ENCODE measurements around the gene PKD2L1. TPM values are rescaled to one million over a fixed set of nuclear protein-coding genes. Genes with fewer than 3 reads are reported as not detected.

The PKD2L1 gene
- total and polyA plus RNA-seq, 9 of the 15 experiments (the other 6 are each of a cell fraction or from before 2014, with no cell fraction given) = not detected

DNA sequence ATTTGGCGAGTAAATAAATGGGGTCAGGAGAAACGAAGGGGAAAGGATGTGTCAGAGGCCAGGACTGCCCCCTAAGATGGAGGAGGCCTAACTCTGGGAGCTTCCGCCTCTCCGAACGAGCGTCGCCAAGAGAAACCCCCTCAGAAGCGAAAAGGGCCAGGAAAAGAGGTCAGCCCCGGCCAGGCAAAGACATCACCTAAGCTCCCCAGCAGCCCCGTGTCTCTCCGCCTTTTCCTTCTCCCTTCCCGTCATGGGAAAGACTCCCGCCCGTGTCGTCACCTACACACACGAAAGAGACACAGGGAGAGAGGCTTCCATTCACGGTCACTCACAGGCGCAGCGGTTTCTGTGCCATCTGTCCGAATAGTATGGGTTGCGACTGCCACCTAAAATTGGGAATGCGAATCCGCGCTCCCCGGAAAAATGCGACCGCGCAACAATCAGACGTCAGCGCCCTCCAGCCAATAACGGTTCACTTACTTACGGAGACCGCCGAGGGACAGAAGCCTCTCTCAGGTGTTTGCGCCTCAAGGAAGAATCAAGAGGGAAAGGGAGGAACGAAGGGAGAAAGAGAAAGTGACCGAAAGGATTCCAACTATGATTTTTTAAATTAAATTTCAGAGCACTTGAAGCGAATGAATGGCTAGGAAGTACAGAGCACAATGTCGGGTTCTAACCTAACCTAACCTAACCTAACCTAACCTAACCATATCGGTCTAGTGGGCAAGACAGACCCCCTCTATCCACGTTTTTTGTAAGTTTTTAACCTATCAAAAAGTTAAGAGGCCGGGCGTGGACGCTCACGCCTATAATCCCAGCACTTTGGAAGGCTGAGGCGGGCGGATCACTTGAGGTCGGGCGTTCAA, 62.6 kb downstream of the PKD2L1 start, which contains the start of gene CWF19L1 (continued):
- 0 out of 2 replicates have a peak, but pooled peaks have one; percentile 24 for TF ChIP-seq POLR2G (IDR thresholded peaks at IDR 0.05; ENCODE audit: low read depth, low read length)
- TF ChIP-seq, protein P1, sequence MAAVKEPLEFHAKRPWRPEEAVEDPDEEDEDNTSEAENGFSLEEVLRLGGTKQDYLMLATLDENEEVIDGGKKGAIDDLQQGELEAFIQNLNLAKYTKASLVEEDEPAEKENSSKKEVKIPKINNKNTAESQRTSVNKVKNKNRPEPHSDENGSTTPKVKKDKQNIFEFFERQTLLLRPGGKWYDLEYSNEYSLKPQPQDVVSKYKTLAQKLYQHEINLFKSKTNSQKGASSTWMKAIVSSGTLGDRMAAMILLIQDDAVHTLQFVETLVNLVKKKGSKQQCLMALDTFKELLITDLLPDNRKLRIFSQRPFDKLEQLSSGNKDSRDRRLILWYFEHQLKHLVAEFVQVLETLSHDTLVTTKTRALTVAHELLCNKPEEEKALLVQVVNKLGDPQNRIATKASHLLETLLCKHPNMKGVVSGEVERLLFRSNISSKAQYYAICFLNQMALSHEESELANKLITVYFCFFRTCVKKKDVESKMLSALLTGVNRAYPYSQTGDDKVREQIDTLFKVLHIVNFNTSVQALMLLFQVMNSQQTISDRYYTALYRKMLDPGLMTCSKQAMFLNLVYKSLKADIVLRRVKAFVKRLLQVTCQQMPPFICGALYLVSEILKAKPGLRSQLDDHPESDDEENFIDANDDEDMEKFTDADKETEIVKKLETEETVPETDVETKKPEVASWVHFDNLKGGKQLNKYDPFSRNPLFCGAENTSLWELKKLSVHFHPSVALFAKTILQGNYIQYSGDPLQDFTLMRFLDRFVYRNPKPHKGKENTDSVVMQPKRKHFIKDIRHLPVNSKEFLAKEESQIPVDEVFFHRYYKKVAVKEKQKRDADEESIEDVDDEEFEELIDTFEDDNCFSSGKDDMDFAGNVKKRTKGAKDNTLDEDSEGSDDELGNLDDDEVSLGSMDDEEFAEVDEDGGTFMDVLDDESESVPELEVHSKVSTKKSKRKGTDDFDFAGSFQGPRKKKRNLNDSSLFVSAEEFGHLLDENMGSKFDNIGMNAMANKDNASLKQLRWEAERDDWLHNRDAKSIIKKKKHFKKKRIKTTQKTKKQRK (IDR thresholded peaks at IDR 0.05; ENCODE audit: borderline replicate concordance, low read depth, low read length) = no peak
- no peak for TF ChIP-seq FUS (optimal IDR thresholded peaks at IDR 0.05; ENCODE audit: low read depth, low read length)
- TF ChIP-seq SIX5 (IDR thresholded peaks at IDR 0.05; ENCODE audit: borderline replicate concordance in 1 of 2, insufficient read depth in 1 of 2, low read depth in 1 of 2, low read length in 2 of 2) = peak in 1 of 2 experiments; percentile 40; a peak in 1 of 4 replicates
- TF ChIP-seq, protein P2, sequence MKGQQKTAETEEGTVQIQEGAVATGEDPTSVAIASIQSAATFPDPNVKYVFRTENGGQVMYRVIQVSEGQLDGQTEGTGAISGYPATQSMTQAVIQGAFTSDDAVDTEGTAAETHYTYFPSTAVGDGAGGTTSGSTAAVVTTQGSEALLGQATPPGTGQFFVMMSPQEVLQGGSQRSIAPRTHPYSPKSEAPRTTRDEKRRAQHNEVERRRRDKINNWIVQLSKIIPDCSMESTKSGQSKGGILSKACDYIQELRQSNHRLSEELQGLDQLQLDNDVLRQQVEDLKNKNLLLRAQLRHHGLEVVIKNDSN (CRISPR knock-in tag; IDR thresholded peaks at IDR 0.05) = no peak
- peak; percentile 78 for TF ChIP-seq RBM39 (optimal IDR thresholded peaks at IDR 0.05; ENCODE audit: low read depth, low read length)
- TF ChIP-seq MYC (IDR thresholded peaks at IDR 0.05; ENCODE audit: low read depth, low read length) = peak; percentile 62
- TF ChIP-seq MYC (CRISPR knock-in tag; IDR thresholded peaks at IDR 0.05; ENCODE audit: borderline replicate concordance, low read depth) = no peak
- no peak for TF ChIP-seq ZNF23 (CRISPR knock-in tag; IDR thresholded peaks at IDR 0.05)
- peak; percentile 85 for TF ChIP-seq LCOR (CRISPR knock-in tag; IDR thresholded peaks at IDR 0.05)
- no peak for TF ChIP-seq SMARCB1 (IDR thresholded peaks at IDR 0.05; ENCODE audit: insufficient read length, low read depth)
- TF ChIP-seq NR2C2 (CRISPR knock-in tag; IDR thresholded peaks at IDR 0.05) = no peak
- 0 out of 2 replicates have a peak, but pooled peaks have one; percentile 26 for TF ChIP-seq NR2C2 (tag; IDR thresholded peaks at IDR 0.05)
- peak; percentile 79 for TF ChIP-seq HCFC1 (IDR thresholded peaks at IDR 0.05; ENCODE audit: low read depth, low read length)
- TF ChIP-seq, protein P3, sequence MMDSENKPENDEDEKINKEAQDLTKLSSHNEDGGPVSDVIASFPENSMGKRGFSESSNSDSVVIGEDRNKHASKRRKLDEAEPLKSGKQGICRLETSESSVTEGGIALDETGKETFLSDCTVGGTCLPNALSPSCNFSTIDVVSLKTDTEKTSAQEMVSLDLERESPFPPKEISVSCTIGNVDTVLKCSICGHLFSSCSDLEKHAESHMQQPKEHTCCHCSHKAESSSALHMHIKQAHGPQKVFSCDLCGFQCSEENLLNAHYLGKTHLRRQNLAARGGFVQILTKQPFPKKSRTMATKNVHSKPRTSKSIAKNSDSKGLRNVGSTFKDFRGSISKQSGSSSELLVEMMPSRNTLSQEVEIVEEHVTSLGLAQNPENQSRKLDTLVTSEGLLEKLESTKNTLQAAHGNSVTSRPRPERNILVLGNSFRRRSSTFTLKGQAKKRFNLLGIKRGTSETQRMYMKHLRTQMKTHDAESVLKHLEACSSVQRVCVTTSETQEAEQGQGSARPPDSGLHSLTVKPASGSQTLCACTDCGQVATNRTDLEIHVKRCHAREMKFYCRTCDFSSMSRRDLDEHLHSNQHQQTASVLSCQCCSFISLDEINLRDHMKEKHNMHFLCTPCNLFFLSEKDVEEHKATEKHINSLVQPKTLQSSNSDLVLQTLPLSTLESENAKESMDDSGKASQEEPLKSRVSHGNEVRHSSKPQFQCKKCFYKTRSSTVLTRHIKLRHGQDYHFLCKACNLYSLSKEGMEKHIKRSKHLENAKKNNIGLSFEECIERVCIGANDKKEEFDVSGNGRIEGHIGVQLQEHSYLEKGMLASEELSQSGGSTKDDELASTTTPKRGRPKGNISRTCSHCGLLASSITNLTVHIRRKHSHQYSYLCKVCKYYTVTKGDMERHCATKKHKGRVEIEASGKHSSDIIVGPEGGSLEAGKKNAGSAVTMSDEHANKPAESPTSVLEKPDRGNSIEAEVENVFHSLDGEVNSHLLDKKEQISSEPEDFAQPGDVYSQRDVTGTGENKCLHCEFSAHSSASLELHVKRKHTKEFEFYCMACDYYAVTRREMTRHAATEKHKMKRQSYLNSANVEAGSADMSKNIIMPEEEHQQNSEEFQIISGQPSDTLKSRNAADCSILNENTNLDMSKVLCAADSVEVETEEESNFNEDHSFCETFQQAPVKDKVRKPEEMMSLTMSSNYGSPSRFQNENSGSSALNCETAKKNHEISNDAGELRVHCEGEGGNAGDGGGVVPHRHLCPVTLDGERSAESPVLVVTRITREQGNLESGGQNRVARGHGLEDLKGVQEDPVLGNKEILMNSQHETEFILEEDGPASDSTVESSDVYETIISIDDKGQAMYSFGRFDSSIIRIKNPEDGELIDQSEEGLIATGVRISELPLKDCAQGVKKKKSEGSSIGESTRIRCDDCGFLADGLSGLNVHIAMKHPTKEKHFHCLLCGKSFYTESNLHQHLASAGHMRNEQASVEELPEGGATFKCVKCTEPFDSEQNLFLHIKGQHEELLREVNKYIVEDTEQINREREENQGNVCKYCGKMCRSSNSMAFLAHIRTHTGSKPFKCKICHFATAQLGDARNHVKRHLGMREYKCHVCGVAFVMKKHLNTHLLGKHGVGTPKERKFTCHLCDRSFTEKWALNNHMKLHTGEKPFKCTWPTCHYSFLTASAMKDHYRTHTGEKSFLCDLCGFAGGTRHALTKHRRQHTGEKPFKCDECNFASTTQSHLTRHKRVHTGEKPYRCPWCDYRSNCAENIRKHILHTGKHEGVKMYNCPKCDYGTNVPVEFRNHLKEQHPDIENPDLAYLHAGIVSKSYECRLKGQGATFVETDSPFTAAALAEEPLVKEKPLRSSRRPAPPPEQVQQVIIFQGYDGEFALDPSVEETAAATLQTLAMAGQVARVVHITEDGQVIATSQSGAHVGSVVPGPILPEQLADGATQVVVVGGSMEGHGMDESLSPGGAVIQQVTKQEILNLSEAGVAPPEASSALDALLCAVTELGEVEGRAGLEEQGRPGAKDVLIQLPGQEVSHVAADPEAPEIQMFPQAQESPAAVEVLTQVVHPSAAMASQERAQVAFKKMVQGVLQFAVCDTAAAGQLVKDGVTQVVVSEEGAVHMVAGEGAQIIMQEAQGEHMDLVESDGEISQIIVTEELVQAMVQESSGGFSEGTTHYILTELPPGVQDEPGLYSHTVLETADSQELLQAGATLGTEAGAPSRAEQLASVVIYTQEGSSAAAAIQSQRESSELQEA (IDR thresholded peaks at IDR 0.05; ENCODE audit: low read depth) = peak; percentile 95
